HUDEP-2 (cell line): Measurements from ENCODE around the gene AHRR.

Source experiments
- DNase-seq, 76 experiments: peaks; one replicate each; lab custom pipeline; 2025; ENCODE audit not compliant: unreplicated experiment in 76 of 76; lab: John Stamatoyannopoulos, UW

Gene AHRR

GRCh38 chr5:435961-436640 is 114.6 kb downstream of the AHRR start:
- peak in 7 of 76 experiments; percentile 1 to 23 (median 11) for DNase-seq

GRCh38 chr5:436641-436975 is 115.1 kb downstream of the AHRR start:
- no peak for DNase-seq

- DNase-seq, result no peak
Observed at GRCh38 chr5:437281-437771, 115.8 kb downstream of the AHRR start.

- DNase-seq, result no peak
Observed at GRCh38 chr5:438481-438981, 117.0 kb downstream of the AHRR start.

GRCh38 chr5:439181-439580 is 117.7 kb downstream of the AHRR start:
- DNase-seq, result no peak

GRCh38 chr5:439636-440035 is 118.1 kb downstream of the AHRR start:
- no peak for DNase-seq

- no peak for DNase-seq
Observed at GRCh38 chr5:440401-441201, 119.1 kb downstream of the AHRR start.

GRCh38 chr5:441996-442334 is 120.5 kb downstream of the AHRR start:
- DNase-seq, result peak in 2 of 76 experiments; percentile 46 to 56

GRCh38 chr5:442335-443238 is 121.1 kb downstream of the AHRR start, which contains the start of gene EXOC3:
Gene EXOC3, plus strand, starts transcription at chr5:443176. Its CDS starts 3,030 bp downstream, at chr5:446206.
- peak in 74 of 76 experiments; percentile 14 to 81 (median 58) for DNase-seq

GRCh38 chr5:443239-444151 is 122.0 kb downstream of the AHRR start:
- DNase-seq, result peak in 2 of 76 experiments; percentile 13 to 33

- DNase-seq, result no peak
Observed at GRCh38 chr5:444226-444625, 122.7 kb downstream of the AHRR start.

GRCh38 chr5:445591-445990 is 124.1 kb downstream of the AHRR start:
- no peak for DNase-seq

- DNase-seq, result no peak
Observed at GRCh38 chr5:446066-446882, 124.8 kb downstream of the AHRR start.

- peak in 8 of 76 experiments; percentile 4 to 44 (median 13) for DNase-seq
Observed at GRCh38 chr5:446883-447263, 125.4 kb downstream of the AHRR start.

- no peak for DNase-seq
Observed at GRCh38 chr5:447501-447900, 126.0 kb downstream of the AHRR start.

- DNase-seq, result no peak
Observed at GRCh38 chr5:448061-448765, 126.7 kb downstream of the AHRR start.

GRCh38 chr5:448766-449090 is 127.2 kb downstream of the AHRR start:
- DNase-seq, result no peak

- no peak for DNase-seq
Observed at GRCh38 chr5:449151-449550, 127.6 kb downstream of the AHRR start.
